A673 (cell line): Measurements from ENCODE around the gene TMPRSS2. TPM values are rescaled to one million over a fixed set of nuclear protein-coding genes. Genes with fewer than 3 reads are reported as not detected.

Experiments
- BruUV-seq: library from RNA; stranded (reverse); fragments of 400-500 nt; replicated peaks from 2 replicates; lab custom pipeline; 2021; lab: Mats Ljungman, UMichigan
- CTCF ChIA-PET: fragments of 300-600 bp; sonication (Branson Sonifier 250); formaldehyde crosslinking; loops from one replicate; lab custom pipeline; 2022; ENCODE audit warnings: antibody characterized with exemption; lab: Charles Lee
- POLR2A ChIA-PET: fragments of 300-600 bp; sonication (Branson Sonifier 250); formaldehyde crosslinking; loops from one replicate; lab custom pipeline; 2022; ENCODE audit warnings: antibody characterized with exemption; ENCODE audit not compliant: low non-redundant PET; lab: Charles Lee
- DNase-seq: peaks from one replicate; pipeline ENCODE4 v3.0.0-alpha.2; 2015; ENCODE audit warnings: low spot score
- H3K27ac ChIP-seq: fragments of 200-600 bp; sonication (generic); 2 replicates; pipeline ENCODE4 v1.5.1; 2016; ENCODE audit warnings: mixed run types, low read depth, mild to moderate bottlenecking, mixed read lengths, antibody characterized with exemption, low read length; ENCODE audit not compliant: poor library complexity, severe bottlenecking
- H3K27me3 ChIP-seq: fragments of 200-600 bp; sonication (generic); replicated peaks from 2 replicates; pipeline ENCODE4 v1.6.1; 2017; ENCODE audit warnings: mixed run types, low read depth, mild to moderate bottlenecking, mixed read lengths, antibody characterized with exemption, low read length; ENCODE audit not compliant: insufficient read depth, poor library complexity
- H3K36me3 ChIP-seq: fragments of 200-600 bp; sonication (generic); 2 replicates; pipeline ENCODE4 v1.6.1; 2016; ENCODE audit warnings: mixed run types, mild to moderate bottlenecking, mixed read lengths, antibody characterized with exemption, low read length; ENCODE audit not compliant: insufficient read depth, poor library complexity, severe bottlenecking
- H3K4me1 ChIP-seq: fragments of 200-600 bp; sonication (generic); 2 replicates; pipeline ENCODE4 v1.6.1; 2017; ENCODE audit warnings: mixed run types, mild to moderate bottlenecking, mixed read lengths, antibody characterized with exemption, low read length; ENCODE audit not compliant: insufficient read depth, poor library complexity, severe bottlenecking
- H3K4me3 ChIP-seq: fragments of 200-600 bp; sonication (generic); 2 replicates; pipeline ENCODE4 v1.5.1; 2016; ENCODE audit warnings: low read depth, mixed run types, mild to moderate bottlenecking, mixed read lengths, low read length; ENCODE audit not compliant: poor library complexity, severe bottlenecking
- H3K9me3 ChIP-seq: fragments of 200-600 bp; sonication (generic); 2 replicates; pipeline ENCODE4 v1.6.1; 2016; ENCODE audit warnings: mixed run types, low read depth, mild to moderate bottlenecking, mixed read lengths, antibody characterized with exemption, low read length; ENCODE audit not compliant: poor library complexity, severe bottlenecking
- CTCF ChIP-seq: fragments of 300-800, 200-600 bp; sonication (generic); conservative IDR thresholded peaks from 2 replicates; pipeline ENCODE4 v1.5.1; 2017; ENCODE audit warnings: low read depth, mild to moderate bottlenecking, antibody characterized with exemption, low read length, moderate library complexity, mixed read lengths
- EZH2 ChIP-seq: fragments of 200-600 bp; sonication (generic); IDR thresholded peaks from 2 replicates; pipeline ENCODE4 v1.6.1; 2017; ENCODE audit warnings: borderline replicate concordance, low read depth, mild to moderate bottlenecking, mixed read lengths, antibody characterized with exemption, low read length; ENCODE audit not compliant: poor library complexity, severe bottlenecking
- intact Hi-C: fragments of 100-400 bp; cut with micrococcal nuclease; formaldehyde crosslinking; loops from one replicate; pipeline ENCODE4 v1.10.0; 2022; ENCODE audit not compliant: unreplicated experiment
- total RNA-seq: library from RNA; stranded (reverse); gene quantifications from 2 replicates; pipeline ENCODE4 v1.2.3, GENCODE V29; 2021

TMPRSS2 gene
- total RNA-seq, 1 experiment from 2014 or later = not detected

DNA sequence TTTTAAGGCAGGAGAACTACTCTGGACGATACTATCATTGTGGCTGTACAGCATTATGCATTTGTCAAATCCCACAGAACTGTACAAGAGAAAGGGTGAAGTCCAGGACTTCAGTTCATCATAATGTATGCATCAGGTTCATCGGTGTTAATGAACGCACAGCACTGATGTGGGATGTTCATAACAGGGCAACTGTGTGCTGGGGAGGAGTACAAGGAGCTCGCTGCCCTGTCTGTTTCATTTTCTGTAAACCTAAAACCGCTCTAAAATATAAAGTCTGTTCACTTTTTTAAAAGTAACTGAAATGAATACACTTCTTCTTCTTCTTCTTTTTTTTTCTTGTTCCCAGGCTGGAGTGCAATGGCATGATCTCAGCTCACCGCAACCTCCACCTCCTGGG, 25.0 kb downstream of the TMPRSS2 start:
- BruUV-seq = no TSS peak
- CTCF ChIA-PET = no interaction called here
- no peak overlapping the region for H3K27ac ChIP-seq
- TF ChIP-seq EZH2 (no peak), CTCF (no peak)
- no peak for DNase-seq
- H3K9me3 ChIP-seq = no peaks in the 10 kb centered on the region
- no peak overlapping the region for H3K4me3 ChIP-seq
- POLR2A ChIA-PET = interaction anchor here (0.6 kb wide), 1 partner anchor 105 kb away, joined by 6 read pairs; no protein-coding TSS in a partner anchor
- H3K27me3 ChIP-seq = peaks cover 6% of the 10 kb centered on the region
- intact Hi-C loops = no loop called here
- H3K36me3 ChIP-seq = no peaks in the 10 kb centered on the region
- no peaks in the 10 kb centered on the region for H3K4me1 ChIP-seq

DNA sequence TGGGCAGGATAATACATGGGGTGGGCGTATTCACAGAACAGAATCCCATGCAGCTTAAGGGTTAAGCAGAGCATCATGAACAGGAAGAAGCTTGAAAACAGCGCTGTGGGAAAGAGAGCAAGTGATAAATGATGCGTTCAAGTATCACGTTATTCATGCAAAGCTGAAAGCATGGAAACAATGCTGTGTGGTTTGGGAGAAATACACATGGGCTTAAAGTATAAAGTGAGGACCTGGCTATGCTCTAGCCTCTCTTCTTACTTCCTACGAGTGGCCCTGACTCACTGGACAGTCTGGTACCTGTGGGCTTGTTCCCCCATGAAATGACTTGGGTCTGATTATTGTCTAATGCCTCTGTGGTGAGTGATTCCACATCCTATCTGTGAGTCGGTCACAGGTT, 25.7 kb downstream of the TMPRSS2 start:
- Histone ChIP-seq H3K27ac (no peak overlapping the region), H3K36me3 (no peaks in the 10 kb centered on the region), H3K4me3 (no peak overlapping the region), H3K9me3 (no peaks in the 10 kb centered on the region), H3K27me3 (peaks cover 6% of the 10 kb centered on the region), H3K4me1 (no peaks in the 10 kb centered on the region)
- ChIA-PET POLR2A (no interaction called here), CTCF (no interaction called here)
- no TSS peak for BruUV-seq
- TF ChIP-seq CTCF (no peak), EZH2 (no peak)
- DNase-seq = no peak
- intact Hi-C loops = no loop called here

DNA sequence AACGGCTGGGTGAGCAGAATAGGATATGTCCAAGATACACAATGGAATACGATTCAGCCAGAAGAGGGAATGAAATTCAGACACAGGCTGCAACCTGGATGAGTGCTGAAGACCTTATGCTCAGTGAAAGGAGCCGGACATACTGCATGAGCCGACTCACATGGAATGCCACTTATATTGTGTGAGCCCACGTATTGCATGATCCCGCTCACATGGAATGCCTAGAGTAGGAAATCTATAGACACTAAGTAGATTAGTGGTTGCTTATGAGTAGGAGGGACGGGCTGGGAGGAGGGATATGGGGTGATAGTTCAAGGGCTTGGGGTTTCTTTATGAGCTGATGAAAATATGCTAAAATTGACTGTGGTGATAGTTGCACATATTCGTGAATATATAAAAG, 26.8 kb downstream of the TMPRSS2 start:
- no TSS peak for BruUV-seq
- H3K27ac ChIP-seq = no peak overlapping the region
- no peak for TF ChIP-seq EZH2
- no peak for TF ChIP-seq CTCF
- H3K9me3 ChIP-seq = no peaks in the 10 kb centered on the region
- POLR2A ChIA-PET = no interaction called here
- no peak overlapping the region for H3K4me3 ChIP-seq
- no peaks in the 10 kb centered on the region for H3K36me3 ChIP-seq
- H3K4me1 ChIP-seq = no peaks in the 10 kb centered on the region
- intact Hi-C loops = no loop called here
- DNase-seq = no peak
- CTCF ChIA-PET = no interaction called here
- H3K27me3 ChIP-seq = peaks cover 6% of the 10 kb centered on the region
